PC-9 (cell line): ENCODE measurements around the gene PFKFB3.

Source experiments
- CTCF ChIP-seq: fragments of 200-600 bp; sonication (generic); conservative IDR thresholded peaks from 2 replicates; pipeline ENCODE4 v1.6.1; 2017; ENCODE audit warnings: mixed run types, antibody characterized with exemption, mild to moderate bottlenecking, moderate library complexity
- EZH2 ChIP-seq: fragments of 200-600 bp; sonication (generic); IDR thresholded peaks from 2 replicates; pipeline ENCODE4 v1.8.0; 2017; ENCODE audit warnings: antibody characterized with exemption, low read depth

DNA sequence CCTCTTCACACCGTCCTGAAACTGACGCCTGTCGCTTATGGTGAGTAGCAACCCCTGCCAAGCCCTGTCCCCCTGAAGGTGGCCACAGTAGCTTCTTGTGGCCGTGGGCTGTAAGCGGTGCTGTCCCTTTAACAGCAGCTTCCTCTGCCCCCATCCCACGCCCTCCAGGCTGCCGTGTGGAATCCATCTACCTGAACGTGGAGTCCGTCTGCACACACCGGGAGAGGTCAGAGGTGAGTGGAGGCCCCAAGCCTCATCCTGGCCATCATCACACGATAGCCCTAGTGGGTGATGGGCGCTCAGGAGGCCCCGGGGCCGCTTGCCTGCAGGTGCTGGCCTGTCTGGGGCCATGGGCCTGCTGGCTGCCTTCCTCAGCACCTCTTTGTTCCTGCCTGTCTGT is 21.2 kb downstream of the PFKFB3 start:
- no peak for TF ChIP-seq EZH2
- TF ChIP-seq CTCF: no peak
